H1 (cell line): Measurements from ENCODE around the gene BRD7. TPM values are rescaled to one million over a fixed set of nuclear protein-coding genes. Genes with fewer than 3 reads are reported as not detected.

Source experiments
- CTCF ChIA-PET: fragments of 300-600 bp; sonication (Branson Sonifier 250); formaldehyde crosslinking; loops from one replicate; lab custom pipeline; 2021; ENCODE audit not compliant: partially characterized antibody; lab: Charles Lee
- POLR2A ChIA-PET: fragments of 300-600 bp; sonication (Branson Sonifier 250); formaldehyde crosslinking; loops from one replicate; lab custom pipeline; 2021; ENCODE audit warnings: inconsistent platforms; ENCODE audit not compliant: partially characterized antibody; lab: Charles Lee
- DNase-seq, 2 experiments: peaks; one replicate each; pipeline versions ENCODE4 v3.0.0 to v3.0.0-alpha.2; 2010 to 2022; ENCODE audit warnings: low spot score in 2 of 2, low read depth in 1 of 2, mixed read lengths in 1 of 2
- FAIRE-seq: peaks from 2 replicates; lab custom pipeline; 2011; peaks lifted over from hg19 to GRCh38; lab: Jason Lieb, UNC
- H2AFZ ChIP-seq: 2 replicates; pipeline ENCODE4 v1.8.1; 2012; ENCODE audit warnings: low read length, inconsistent platforms
- H2AK5ac ChIP-seq: 2 replicates; pipeline ENCODE4 v1.6.1; 2013; ENCODE audit warnings: low read depth, low read length
- H2BK120ac ChIP-seq: replicated peaks from 2 replicates; pipeline ENCODE3; 2013; ENCODE audit warnings: low read depth, low read length, inconsistent platforms
- H2BK12ac ChIP-seq: 2 replicates; pipeline ENCODE4 v1.6.1; 2013; ENCODE audit warnings: low read depth, low read length
- H2BK15ac ChIP-seq: 2 replicates; pipeline ENCODE4 v1.6.1; 2013; ENCODE audit warnings: low read length
- H2BK20ac ChIP-seq: 2 replicates; pipeline ENCODE4 v1.6.1; 2013; ENCODE audit warnings: low read length
- H2BK5ac ChIP-seq: 2 replicates; pipeline ENCODE4 v1.6.1; 2013; ENCODE audit warnings: low read depth, low read length
- H3K14ac ChIP-seq: 2 replicates; pipeline ENCODE4 v1.6.1; 2013; ENCODE audit warnings: inconsistent platforms; ENCODE audit not compliant: insufficient read length
- H3K18ac ChIP-seq: 2 replicates; pipeline ENCODE4 v1.6.1; 2013; ENCODE audit warnings: low read length; ENCODE audit errors: extremely low read depth
- H3K23ac ChIP-seq: 2 replicates; pipeline ENCODE4 v1.6.1; 2013; ENCODE audit warnings: inconsistent platforms; ENCODE audit not compliant: insufficient read length
- H3K23me2 ChIP-seq: 2 replicates; pipeline ENCODE4 v1.6.1; 2013; ENCODE audit warnings: low read depth, low read length
- H3K27ac ChIP-seq: 2 replicates; pipeline ENCODE4 v1.6.1; 2011; ENCODE audit warnings: low read depth, low read length, inconsistent platforms
- H3K27me3 ChIP-seq, 4 experiments: replicated peaks in 1 of 4; 1 replicate in 1 of 4; 2 replicates in 3 of 4; pipeline versions ENCODE4 v1.6.1 to v1.8.1; 2011 to 2013; ENCODE audit warnings: low read length in 3 of 4, mild to moderate bottlenecking in 3 of 4, inconsistent platforms in 2 of 4, mixed read lengths in 2 of 4, moderate library complexity in 1 of 4; ENCODE audit not compliant: control insufficient read depth in 3 of 4, insufficient read depth in 3 of 4; ENCODE audit errors: extremely low read depth in 1 of 4
- H3K36me3 ChIP-seq, 4 experiments: 2 replicates each; pipeline versions ENCODE4 v1.6.1 to v1.8.1; 2011 to 2013; ENCODE audit warnings: mild to moderate bottlenecking in 4 of 4, low read length in 3 of 4, moderate library complexity in 2 of 4, control low read depth in 1 of 4, inconsistent platforms in 1 of 4; ENCODE audit not compliant: insufficient read depth in 4 of 4, control insufficient read depth in 2 of 4
- H3K4ac ChIP-seq: replicated peaks from 2 replicates; pipeline ENCODE3; 2013; ENCODE audit warnings: low read length, low read depth, mixed read lengths, inconsistent platforms; ENCODE audit not compliant: insufficient read length
- H3K4me1 ChIP-seq, 4 experiments: replicated peaks in 1 of 4; 1 replicate in 1 of 4; 2 replicates in 3 of 4; pipeline versions ENCODE4 v1.6.1 to v1.8.1; 2011 to 2013; ENCODE audit warnings: low read length in 3 of 4, inconsistent platforms in 2 of 4, mixed read lengths in 1 of 4; ENCODE audit not compliant: insufficient read depth in 4 of 4, control insufficient read depth in 3 of 4
- H3K4me2 ChIP-seq, 2 experiments: 2 replicates each; pipeline versions ENCODE4 v1.6.1 to v1.8.1; 2011 to 2013; ENCODE audit warnings: low read depth in 2 of 2, low read length in 2 of 2, control low read depth in 1 of 2, inconsistent platforms in 1 of 2, mild to moderate bottlenecking in 1 of 2; ENCODE audit not compliant: insufficient read depth in 1 of 2
- H3K4me3 ChIP-seq, 4 experiments: fragments of 200-600, 300-600 bp in 1 of 4; sonication (generic), shearing (Covaris generic), sonication (Bioruptor Twin) in 1 of 4; 2 replicates each; pipeline versions ENCODE4 v1.5.1 to v1.8.1; 2011 to 2016; ENCODE audit warnings: low read length in 4 of 4, low read depth in 3 of 4, control low read depth in 2 of 4, inconsistent platforms in 2 of 4, mild to moderate bottlenecking in 2 of 4, mixed read lengths in 1 of 4, moderate library complexity in 1 of 4; ENCODE audit not compliant: insufficient read depth in 2 of 4; ENCODE audit errors: extremely low read depth in 1 of 4
- H3K56ac ChIP-seq: replicated peaks from 2 replicates; pipeline ENCODE3; 2013; ENCODE audit warnings: low read depth, mild to moderate bottlenecking, mixed read lengths, low read length, inconsistent platforms; ENCODE audit not compliant: insufficient read length
- H3K79me1 ChIP-seq: 2 replicates; pipeline ENCODE4 v1.6.1; 2013; ENCODE audit warnings: low read depth, low read length, control low read depth
- H3K79me2 ChIP-seq, 2 experiments: 2 replicates each; pipeline versions ENCODE4 v1.6.1 to v1.8.1; 2012 to 2013; ENCODE audit warnings: low read length in 2 of 2, mild to moderate bottlenecking in 2 of 2, inconsistent platforms in 1 of 2; ENCODE audit not compliant: insufficient read depth in 2 of 2, control insufficient read depth in 1 of 2
- H3K9ac ChIP-seq, 4 experiments: replicated peaks in 1 of 4; 1 replicate in 1 of 4; 2 replicates in 3 of 4; pipeline versions ENCODE4 v1.6.1 to v1.8.1; 2011 to 2013; ENCODE audit warnings: low read depth in 3 of 4, low read length in 3 of 4, control low read depth in 2 of 4, mild to moderate bottlenecking in 2 of 4, moderate library complexity in 2 of 4, inconsistent platforms in 1 of 4; ENCODE audit errors: extremely low read depth in 1 of 4
- H3K9me3 ChIP-seq, 2 experiments: 2 replicates each; pipeline versions ENCODE4 v1.6.1 to v1.8.1; 2012 to 2013; ENCODE audit warnings: mild to moderate bottlenecking in 2 of 2, moderate library complexity in 2 of 2, control low read depth in 1 of 2, inconsistent platforms in 1 of 2, low read depth in 1 of 2, low read length in 1 of 2, mixed read lengths in 1 of 2; ENCODE audit not compliant: insufficient read depth in 2 of 2
- H4K20me1 ChIP-seq, 2 experiments: replicated peaks in 1 of 2; 2 replicates each; pipeline versions ENCODE3 to v1.8.1; 2011 to 2013; ENCODE audit warnings: inconsistent platforms in 2 of 2, low read length in 2 of 2, mild to moderate bottlenecking in 1 of 2; ENCODE audit not compliant: insufficient read depth in 2 of 2, control insufficient read depth in 1 of 2
- H4K5ac ChIP-seq: 2 replicates; pipeline ENCODE4 v1.6.1; 2013; ENCODE audit warnings: low read length, low read depth, mixed read lengths, inconsistent platforms; ENCODE audit not compliant: insufficient read length
- H4K8ac ChIP-seq: 2 replicates; pipeline ENCODE4 v1.8.0; 2013; ENCODE audit warnings: mild to moderate bottlenecking, moderate library complexity, low read length, inconsistent platforms; ENCODE audit not compliant: insufficient read depth; ENCODE audit errors: extremely low read depth
- H4K91ac ChIP-seq: replicated peaks from 2 replicates; pipeline ENCODE3; 2013; ENCODE audit warnings: low read length, mixed read lengths, inconsistent platforms; ENCODE audit not compliant: insufficient read length
- GTF2F1 ChIP-seq: IDR thresholded peaks from 2 replicates; pipeline ENCODE4 v1.6.1; 2012; ENCODE audit warnings: low read depth, low read length, improper control_type of control experiment, borderline replicate concordance
- KDM4A ChIP-seq: IDR thresholded peaks from one replicate; pipeline ENCODE4 v1.7.1; 2012; ENCODE audit warnings: low read depth, mild to moderate bottlenecking, moderate library complexity, low read length, inconsistent platforms; ENCODE audit not compliant: severe bottlenecking
- RBBP5 ChIP-seq: IDR thresholded peaks from 2 replicates; pipeline ENCODE4 v1.7.1; 2012; ENCODE audit warnings: low read depth, mild to moderate bottlenecking, inconsistent platforms, low read length, moderate library complexity, borderline replicate concordance
- RXRA ChIP-seq: IDR thresholded peaks from 2 replicates; pipeline ENCODE4 v1.6.1; 2011; ENCODE audit warnings: low read depth, mild to moderate bottlenecking, low read length, moderate library complexity; ENCODE audit not compliant: insufficient read depth
- YY1 ChIP-seq: IDR thresholded peaks from 2 replicates; pipeline ENCODE4 v1.6.1; 2011; ENCODE audit warnings: low read depth, mild to moderate bottlenecking, low read length
- WGBS, 2 experiments: shearing (Covaris generic) in 1 of 2; methylation state at CpG; one replicate each; pipeline versions ENCODE4 v1.1.6 to v1.1.7; 2013 to 2015; ENCODE audit warnings: low lambda C conversion rate in 2 of 2, mixed read lengths in 2 of 2, inconsistent platforms in 1 of 2, low coverage in 1 of 2, missing lambda C conversion rate in 1 of 2; ENCODE audit not compliant: insufficient replicate concordance in 2 of 2, insufficient coverage in 1 of 2, insufficient read length in 1 of 2; ENCODE audit errors: extremely low coverage in 1 of 2, missing lambda C conversion rate in 1 of 2; 5-methylcytosine and 5-hydroxymethylcytosine counted together
- polyA plus RNA-seq, 7 experiments: library from polyadenylated mRNA; depleted of rRNA in 3 of 7; stranded (reverse) in 5 of 7; unstranded in 2 of 7; fragments of >200 nt in 5 of 7; fragments of 200-250 nt in 2 of 7; gene quantifications; 1 replicate in 5 of 7; 2 replicates in 1 of 7; 4 replicates in 1 of 7; pipeline versions ENCODE4 v1.2.1 to v1.2.3, GENCODE V29; 2011 to 2013; ENCODE audit warnings: missing spikeins in 2 of 7, mixed read lengths in 2 of 7
- total RNA-seq: library from RNA; stranded (reverse); fragmentation: NEBNext Ultra II Directional; extraction: Animal tissue kit (Norgen Biotek cat#: 25700); gene quantifications from 2 replicates; pipeline ENCODE4 v1.2.1, GENCODE V29; 2021
- TF ChIP-seq, protein P1 (sequence below): IDR thresholded peaks from 2 replicates; pipeline ENCODE4 v1.6.1; 2012; ENCODE audit warnings: inconsistent platforms

The BRD7 gene
- total and polyA plus RNA-seq, 2 of the 8 experiments (the other 6 are each of a cell fraction or from before 2014, with no cell fraction given), result 42.5 to 120 TPM

DNA sequence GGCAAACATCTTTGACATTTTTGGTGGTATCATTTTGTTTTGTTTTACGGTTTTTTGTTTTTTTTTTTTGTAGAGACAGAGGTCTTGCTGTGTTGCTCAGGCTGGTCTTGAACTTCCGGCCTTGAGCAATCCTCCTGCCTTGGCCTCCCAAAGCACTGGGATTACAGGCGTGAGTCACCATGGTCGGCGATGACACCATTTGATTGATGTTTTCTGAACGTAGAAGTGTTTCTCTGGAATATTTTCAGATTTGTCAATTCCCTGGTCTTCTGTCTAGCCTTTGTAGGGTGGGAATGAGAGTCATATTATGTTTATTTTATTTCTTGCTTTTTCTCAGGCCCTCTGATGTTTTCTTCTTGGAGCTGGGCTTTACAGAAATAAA, 32.2 kb upstream of the BRD7 start:
- Histone ChIP-seq H3K9me3 (no peaks in the 10 kb centered on the region), H3K79me2 (no peaks in the 10 kb centered on the region)
- TF ChIP-seq RXRA (no peak), GTF2F1 (no peak), KDM4A (no peak), YY1 (no peak), RBBP5 (no peak)
- TF ChIP-seq, protein P1, sequence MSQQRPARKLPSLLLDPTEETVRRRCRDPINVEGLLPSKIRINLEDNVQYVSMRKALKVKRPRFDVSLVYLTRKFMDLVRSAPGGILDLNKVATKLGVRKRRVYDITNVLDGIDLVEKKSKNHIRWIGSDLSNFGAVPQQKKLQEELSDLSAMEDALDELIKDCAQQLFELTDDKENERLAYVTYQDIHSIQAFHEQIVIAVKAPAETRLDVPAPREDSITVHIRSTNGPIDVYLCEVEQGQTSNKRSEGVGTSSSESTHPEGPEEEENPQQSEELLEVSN, result no peak
- TF ChIP-seq, all 59 proteins: peak for 0
- Histone ChIP-seq H4K8ac (no peak overlapping the region), H3K79me1 (no peaks in the 10 kb centered on the region), H3K27ac (no peak overlapping the region), H3K18ac (no peak overlapping the region), H4K91ac (no peak overlapping the region), H3K36me3 (no peaks in the 10 kb centered on the region), H4K5ac (no peak overlapping the region), H2BK5ac (no peak overlapping the region), H3K14ac (no peak overlapping the region), H2BK120ac (no peak overlapping the region), H3K4me2 (no peak overlapping the region), H2BK12ac (no peak overlapping the region), H3K9ac (no peak overlapping the region), H2BK20ac (no peak overlapping the region), H3K23ac (no peak overlapping the region), H3K23me2 (peaks cover 2% of the 10 kb centered on the region; the same call in 1 of the 2 replicates), H3K27me3 (peaks cover 0 to 2% (median 0%) of the 10 kb centered on the region in 4 experiments; a peak in 1 of 7 replicates), H2AK5ac (no peak overlapping the region), H3K4ac (no peak overlapping the region), H3K56ac (no peak overlapping the region), H3K4me3 (no peak overlapping the region), H3K4me1 (no peaks in the 10 kb centered on the region), H2BK15ac (no peak overlapping the region), H2AFZ (no peak overlapping the region), H4K20me1 (no peaks in the 10 kb centered on the region)
- POLR2A ChIA-PET, result no interaction called here
- CTCF ChIA-PET, result interaction anchor here (0.7 to 1.1 kb wide), 4 partner anchors 21 to 193 kb away, joined by 3 to 6 read pairs (median 3); no protein-coding TSS in a partner anchor
- DNase-seq (no peak), FAIRE-seq (no peak)
- 97% methylated on average over 5 of the region's 6 CpGs; no CpG with 5 or more reads in 1 of the 2 experiments for WGBS, 2 experiments
